Measurements from ENCODE around the gene PLA2G4E.

PLA2G4E gene

DNA sequence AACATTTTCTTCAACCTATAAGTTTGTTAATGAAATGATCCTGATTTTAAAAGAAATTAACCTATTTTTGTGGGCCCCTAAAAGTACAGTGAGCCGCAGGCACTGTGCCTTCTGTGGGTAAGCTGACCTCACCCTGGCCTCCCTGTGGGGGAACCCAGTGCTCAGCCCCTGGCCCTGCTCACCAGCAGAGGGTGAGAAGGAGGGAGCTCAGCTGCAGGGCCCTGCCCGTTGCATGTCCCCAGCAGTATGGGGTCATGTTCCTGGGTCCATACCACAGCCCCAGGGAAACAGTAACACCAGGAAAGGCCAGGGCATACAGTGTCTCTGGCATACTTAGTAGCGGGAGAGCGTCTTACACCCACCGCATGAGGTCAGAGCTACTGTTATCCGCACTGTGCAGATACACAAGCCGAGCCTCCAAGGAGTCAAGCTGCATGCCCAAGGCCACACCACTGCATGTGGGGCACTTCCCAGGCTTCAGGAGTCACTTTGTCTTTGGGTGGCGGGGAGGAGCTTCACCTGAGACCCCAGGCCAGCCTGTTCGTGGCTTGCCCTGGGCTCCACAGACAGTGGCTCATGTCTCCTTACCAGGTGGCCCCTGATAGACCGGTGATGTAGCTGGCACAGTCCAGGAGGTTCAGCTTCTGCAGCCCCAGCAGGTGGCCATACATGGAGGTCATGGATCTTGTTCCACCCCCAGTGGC, 25.9 kb downstream of the PLA2G4E start:
- in situ Hi-C loops (cut with MboI; ENCODE audit: low sequenced_read_pairs, unreplicated experiment) = loop anchor here (5.0 to 10.0 kb wide), 2 partner anchors 67 to 140 kb away; no protein-coding TSS in a partner anchor
- TF ChIP-seq, protein P1, sequence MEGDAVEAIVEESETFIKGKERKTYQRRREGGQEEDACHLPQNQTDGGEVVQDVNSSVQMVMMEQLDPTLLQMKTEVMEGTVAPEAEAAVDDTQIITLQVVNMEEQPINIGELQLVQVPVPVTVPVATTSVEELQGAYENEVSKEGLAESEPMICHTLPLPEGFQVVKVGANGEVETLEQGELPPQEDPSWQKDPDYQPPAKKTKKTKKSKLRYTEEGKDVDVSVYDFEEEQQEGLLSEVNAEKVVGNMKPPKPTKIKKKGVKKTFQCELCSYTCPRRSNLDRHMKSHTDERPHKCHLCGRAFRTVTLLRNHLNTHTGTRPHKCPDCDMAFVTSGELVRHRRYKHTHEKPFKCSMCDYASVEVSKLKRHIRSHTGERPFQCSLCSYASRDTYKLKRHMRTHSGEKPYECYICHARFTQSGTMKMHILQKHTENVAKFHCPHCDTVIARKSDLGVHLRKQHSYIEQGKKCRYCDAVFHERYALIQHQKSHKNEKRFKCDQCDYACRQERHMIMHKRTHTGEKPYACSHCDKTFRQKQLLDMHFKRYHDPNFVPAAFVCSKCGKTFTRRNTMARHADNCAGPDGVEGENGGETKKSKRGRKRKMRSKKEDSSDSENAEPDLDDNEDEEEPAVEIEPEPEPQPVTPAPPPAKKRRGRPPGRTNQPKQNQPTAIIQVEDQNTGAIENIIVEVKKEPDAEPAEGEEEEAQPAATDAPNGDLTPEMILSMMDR (IDR thresholded peaks at IDR 0.05; ENCODE audit: borderline replicate concordance, control extremely low read depth, extremely low read depth, insufficient read depth, missing control alignments) = no peak
- DNase-seq (ENCODE audit: low spot score) = no peak

GRCh38 chr15:41994171-41994650, 26.6 kb downstream of the PLA2G4E start:
- TF ChIP-seq, protein P1 (IDR thresholded peaks at IDR 0.05; ENCODE audit: borderline replicate concordance, control extremely low read depth, extremely low read depth, insufficient read depth, missing control alignments) = no peak
- in situ Hi-C loops (cut with MboI; ENCODE audit: low sequenced_read_pairs, unreplicated experiment) = loop anchor here (5.0 to 10.0 kb wide), 2 partner anchors 68 to 141 kb away; no protein-coding TSS in a partner anchor

DNA sequence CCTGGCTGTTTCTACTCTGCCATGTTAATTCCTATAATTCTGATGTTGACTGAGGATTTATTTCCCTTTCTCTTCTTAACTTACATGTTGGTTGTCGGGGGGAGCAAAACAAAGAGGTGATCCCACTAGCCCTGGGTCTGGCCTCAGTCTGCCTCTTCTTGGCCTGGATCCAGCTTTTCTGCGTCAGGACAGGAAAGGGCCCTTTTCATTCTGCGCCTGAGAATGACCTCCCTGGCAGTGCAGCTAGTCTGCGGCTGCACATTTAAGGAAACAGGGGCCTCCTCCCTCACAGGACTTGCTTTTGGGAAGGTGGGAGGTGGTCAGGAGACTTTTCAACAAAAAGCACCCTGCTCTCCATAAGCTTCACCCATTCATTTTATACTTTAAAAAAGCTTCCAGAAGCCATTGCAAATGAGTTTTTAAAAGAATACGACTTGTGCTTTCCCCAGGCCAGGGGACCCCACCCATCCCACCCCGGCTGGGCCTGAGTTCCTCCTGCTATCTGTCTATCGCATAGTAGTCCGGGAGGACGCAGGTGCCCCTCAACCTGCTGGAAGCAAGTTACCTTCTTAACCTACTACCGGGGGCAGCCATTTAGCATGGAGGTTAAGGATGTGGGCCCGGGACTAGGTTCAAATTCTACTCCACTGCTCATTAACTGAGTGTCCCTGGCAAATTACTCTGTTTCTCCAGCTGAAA, 27.2 kb downstream of the PLA2G4E start:
- in situ Hi-C loops (cut with MboI; ENCODE audit: low sequenced_read_pairs, unreplicated experiment) = loop anchor here (5.0 to 10.0 kb wide), 2 partner anchors 69 to 141 kb away; no protein-coding TSS in a partner anchor
- TF ChIP-seq, protein P1 (IDR thresholded peaks at IDR 0.05; ENCODE audit: borderline replicate concordance, control extremely low read depth, extremely low read depth, insufficient read depth, missing control alignments) = no peak
- DNase-seq (ENCODE audit: low spot score) = no peak

More at GRCh38 chr15:41994171-41994650, 26.6 kb downstream of the PLA2G4E start:
- DNase-seq (ENCODE audit: low spot score) = no peak

GRCh38 chr15:41992803-41993190, 28.0 kb downstream of the PLA2G4E start:
- TF ChIP-seq, protein P1 (IDR thresholded peaks at IDR 0.05; ENCODE audit: borderline replicate concordance, control extremely low read depth, extremely low read depth, insufficient read depth, missing control alignments) = no peak
- no peak for DNase-seq (ENCODE audit: low spot score)
- in situ Hi-C loops (cut with MboI; ENCODE audit: low sequenced_read_pairs, unreplicated experiment) = loop anchor here (5.0 to 10.0 kb wide), 2 partner anchors 70 to 142 kb away; no protein-coding TSS in a partner anchor

GRCh38 chr15:41992151-41992802, 28.6 kb downstream of the PLA2G4E start:
- in situ Hi-C loops (cut with MboI; ENCODE audit: low sequenced_read_pairs, unreplicated experiment) = loop anchor here (5.0 to 10.0 kb wide), 2 partner anchors 70 to 143 kb away; no protein-coding TSS in a partner anchor
- TF ChIP-seq, protein P1 (IDR thresholded peaks at IDR 0.05; ENCODE audit: borderline replicate concordance, control extremely low read depth, extremely low read depth, insufficient read depth, missing control alignments) = no peak
- DNase-seq (ENCODE audit: low spot score) = no peak

DNA sequence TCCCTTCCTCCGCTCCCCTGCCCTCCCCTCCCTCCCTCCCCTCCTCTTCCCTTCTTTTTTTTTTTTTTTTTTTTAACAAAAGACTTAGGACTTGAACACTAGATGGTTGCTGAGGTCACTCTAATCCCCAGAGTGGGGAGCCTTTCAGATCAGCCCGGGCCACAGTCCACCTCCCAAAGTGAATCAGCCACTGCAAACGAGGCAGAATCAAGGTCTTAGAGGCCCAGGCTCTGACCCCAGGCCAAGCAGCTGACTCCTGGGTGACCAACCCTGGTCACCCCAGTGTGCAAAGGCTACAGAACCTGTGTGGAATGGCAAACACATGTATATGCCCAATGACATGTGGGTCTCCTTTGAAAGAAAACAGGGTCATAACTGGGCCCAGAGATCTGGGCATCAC, 30.2 kb downstream of the PLA2G4E start:
- TF ChIP-seq, protein P1 (IDR thresholded peaks at IDR 0.05; ENCODE audit: borderline replicate concordance, control extremely low read depth, extremely low read depth, insufficient read depth, missing control alignments) = no peak
- in situ Hi-C loops (cut with MboI; ENCODE audit: low sequenced_read_pairs, unreplicated experiment) = loop anchor here (5.0 to 10.0 kb wide), 2 partner anchors 72 to 144 kb away; no protein-coding TSS in a partner anchor
- no peak for DNase-seq (ENCODE audit: low spot score)

Measured in GM13976 (cell line).